ENCODE results near the gene MYO3B.

GRCh38 chr2:170500770-170501169 is 322.8 kb downstream of the MYO3B start:
- TF ChIP-seq RFX5 (IDR thresholded peaks at IDR 0.05), result no peak
- TF ChIP-seq, protein P1, sequence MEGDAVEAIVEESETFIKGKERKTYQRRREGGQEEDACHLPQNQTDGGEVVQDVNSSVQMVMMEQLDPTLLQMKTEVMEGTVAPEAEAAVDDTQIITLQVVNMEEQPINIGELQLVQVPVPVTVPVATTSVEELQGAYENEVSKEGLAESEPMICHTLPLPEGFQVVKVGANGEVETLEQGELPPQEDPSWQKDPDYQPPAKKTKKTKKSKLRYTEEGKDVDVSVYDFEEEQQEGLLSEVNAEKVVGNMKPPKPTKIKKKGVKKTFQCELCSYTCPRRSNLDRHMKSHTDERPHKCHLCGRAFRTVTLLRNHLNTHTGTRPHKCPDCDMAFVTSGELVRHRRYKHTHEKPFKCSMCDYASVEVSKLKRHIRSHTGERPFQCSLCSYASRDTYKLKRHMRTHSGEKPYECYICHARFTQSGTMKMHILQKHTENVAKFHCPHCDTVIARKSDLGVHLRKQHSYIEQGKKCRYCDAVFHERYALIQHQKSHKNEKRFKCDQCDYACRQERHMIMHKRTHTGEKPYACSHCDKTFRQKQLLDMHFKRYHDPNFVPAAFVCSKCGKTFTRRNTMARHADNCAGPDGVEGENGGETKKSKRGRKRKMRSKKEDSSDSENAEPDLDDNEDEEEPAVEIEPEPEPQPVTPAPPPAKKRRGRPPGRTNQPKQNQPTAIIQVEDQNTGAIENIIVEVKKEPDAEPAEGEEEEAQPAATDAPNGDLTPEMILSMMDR (IDR thresholded peaks at IDR 0.05), result no peak
- no peak for TF ChIP-seq RCOR1 (IDR thresholded peaks at IDR 0.05; ENCODE audit: low read depth, low read length)
- no peak for TF ChIP-seq SMC3 (IDR thresholded peaks at IDR 0.05)
- no peak for TF ChIP-seq JUN (IDR thresholded peaks at IDR 0.05)
- no peak for TF ChIP-seq POLR2A (IDR thresholded peaks at IDR 0.05; ENCODE audit: low read length)
- no peak for TF ChIP-seq HDAC2 (IDR thresholded peaks at IDR 0.05)
- no peak for TF ChIP-seq JUNB (IDR thresholded peaks at IDR 0.05)
- no peak for TF ChIP-seq RARB (CRISPR knock-in tag; IDR thresholded peaks at IDR 0.05)
- TF ChIP-seq, protein P2, sequence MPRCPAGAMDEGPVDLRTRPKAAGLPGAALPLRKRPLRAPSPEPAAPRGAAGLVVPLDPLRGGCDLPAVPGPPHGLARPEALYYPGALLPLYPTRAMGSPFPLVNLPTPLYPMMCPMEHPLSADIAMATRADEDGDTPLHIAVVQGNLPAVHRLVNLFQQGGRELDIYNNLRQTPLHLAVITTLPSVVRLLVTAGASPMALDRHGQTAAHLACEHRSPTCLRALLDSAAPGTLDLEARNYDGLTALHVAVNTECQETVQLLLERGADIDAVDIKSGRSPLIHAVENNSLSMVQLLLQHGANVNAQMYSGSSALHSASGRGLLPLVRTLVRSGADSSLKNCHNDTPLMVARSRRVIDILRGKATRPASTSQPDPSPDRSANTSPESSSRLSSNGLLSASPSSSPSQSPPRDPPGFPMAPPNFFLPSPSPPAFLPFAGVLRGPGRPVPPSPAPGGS (IDR thresholded peaks at IDR 0.05), result no peak
- TF ChIP-seq CEBPB (IDR thresholded peaks at IDR 0.05), result no peak
